Measurements from ENCODE around the gene PCDH12. TPM values are rescaled to one million over a fixed set of nuclear protein-coding genes. Genes with fewer than 3 reads are reported as not detected.

The PCDH12 gene
- total RNA-seq (not detected), polyA plus RNA-seq (under 1 TPM; 0.13 to 0.31 TPM)

- Mint-ChIP-seq H3K4me1 (peaks cover 28 to 52% (median 42%) of the 10 kb centered on the region in 4 donors), H3K27me3 (no peaks in the 10 kb centered on the region), H3K27ac (peak within 1 kb of the TSS; percentile 11 to 83 (median 67)), H3K9me3 (no peaks in the 10 kb centered on the region), H3K4me3 (peak within 1 kb of the TSS; percentile 50 to 79 (median 70)), H3K36me3 (peaks cover 0 to 4% of the 10 kb centered on the region in 2 donors)
- no peak for DNase-seq
- ChIA-PET POLR2A (ENCODE audit: partially characterized antibody) (interaction anchor here (0.7 to 7.3 kb wide), 9 partner anchors 11 to 266 kb away, joined by 3 to 103 read pairs (median 10); partner anchors contain the start of genes DELE1 and RNF14), CTCF (ENCODE audit: partially characterized antibody) (interaction anchor here (0.7 to 9.0 kb wide), 10 partner anchors 13 to 264 kb away, joined by 3 to 250 read pairs (median 6); partner anchors contain the start of genes DELE1, PCDH1 and RNF14)
- Histone ChIP-seq H3K4me3 (ENCODE audit: low read length in 2 of 2) (peak within 1 kb of the TSS in 1 of 2 donors; percentile 20), H3K27me3 (ENCODE audit: insufficient read depth, low read length) (no peaks in the 10 kb centered on the region), H3K4me1 (ENCODE audit: insufficient read depth, low read length) (peaks cover 45% of the 10 kb centered on the region), H3K9me3 (ENCODE audit: control insufficient read depth in 1 of 2, low read length in 2 of 2) (no peaks in the 10 kb centered on the region), H3K36me3 (ENCODE audit: insufficient read depth, low read length) (no peaks in the 10 kb centered on the region), H3K27ac (ENCODE audit: low read depth, low read length) (no peak within 1 kb of the TSS)
- intact Hi-C loops (cut with micrococcal nuclease) = no loop called here
These were observed at the start of gene PCDH12 for GRCh38 chr5:141958113-141958512. Gene PCDH12 (minus strand): TSS chr5:141958202. CDS start chr5:141957851, 351 bp downstream.

- intact Hi-C loops (cut with micrococcal nuclease) = no loop called here
- no peak overlapping the region for H3K4me3 ChIP-seq (ENCODE audit: low read length in 2 of 2)
- CTCF ChIA-PET (ENCODE audit: partially characterized antibody) = interaction anchor here (0.8 to 11.6 kb wide), 6 partner anchors 9 to 314 kb away, joined by 3 to 203 read pairs (median 4); partner anchors contain the start of gene RNF14
- peaks cover 22 to 40% (median 28%) of the 10 kb centered on the region in 4 donors for H3K4me1 Mint-ChIP-seq
- peaks cover 24 to 39% of the 10 kb centered on the region in 2 donors for H3K36me3 Mint-ChIP-seq
- POLR2A ChIA-PET (ENCODE audit: partially characterized antibody) = interaction anchor here (0.8 to 1.2 kb wide), 3 partner anchors 9 to 38 kb away, joined by 4 to 5 read pairs (median 4); partner anchors contain the start of gene RNF14
- DNase-seq = no peak
- peaks cover 30% of the 10 kb centered on the region for H3K4me1 ChIP-seq (ENCODE audit: insufficient read depth, low read length)
- no peaks in the 10 kb centered on the region for H3K9me3 Mint-ChIP-seq
- no peak overlapping the region for H3K27ac ChIP-seq (ENCODE audit: low read depth, low read length)
- no peaks in the 10 kb centered on the region for H3K9me3 ChIP-seq (ENCODE audit: control insufficient read depth in 1 of 2, low read length in 2 of 2)
- H3K27me3 ChIP-seq (ENCODE audit: insufficient read depth, low read length) = no peaks in the 10 kb centered on the region
- peak overlapping the region in 5 of 8 donors; percentile 7 to 63 (median 35) for H3K4me3 Mint-ChIP-seq
- H3K36me3 ChIP-seq (ENCODE audit: insufficient read depth, low read length) = peaks cover 13% of the 10 kb centered on the region
- H3K27ac Mint-ChIP-seq = peak overlapping the region; percentile 14 to 91 (median 71)
- H3K27me3 Mint-ChIP-seq = no peaks in the 10 kb centered on the region
These were observed 49.2 kb upstream of the PCDH12 start for GRCh38 chr5:142007237-142007544.

GRCh38 chr5:142006363-142007236, 48.6 kb upstream of the PCDH12 start:
- H3K27ac ChIP-seq (ENCODE audit: low read depth, low read length) = no peak overlapping the region
- intact Hi-C loops (cut with micrococcal nuclease) = no loop called here
- ChIA-PET POLR2A (ENCODE audit: partially characterized antibody) (interaction anchor here (0.8 to 2.0 kb wide), 4 partner anchors 9 to 38 kb away, joined by 4 to 6 read pairs (median 4); partner anchors contain the start of gene RNF14), CTCF (ENCODE audit: partially characterized antibody) (interaction anchor here (0.8 to 11.6 kb wide), 5 partner anchors 10 to 313 kb away, joined by 4 to 203 read pairs (median 4); partner anchors contain the start of gene RNF14)
- Mint-ChIP-seq H3K36me3 (peaks cover 24 to 45% of the 10 kb centered on the region in 2 donors), H3K4me3 (peak overlapping the region in 5 of 8 donors; percentile 3 to 63 (median 35)), H3K4me1 (peaks cover 18 to 34% (median 23%) of the 10 kb centered on the region in 4 donors), H3K27me3 (no peaks in the 10 kb centered on the region), H3K27ac (peak overlapping the region; percentile 27 to 91 (median 71)), H3K9me3 (no peaks in the 10 kb centered on the region)
- DNase-seq = peak in 3 of 5 donors; percentile 23 to 32 (median 25)
- H3K36me3 ChIP-seq (ENCODE audit: insufficient read depth, low read length) = peaks cover 15% of the 10 kb centered on the region
- H3K4me3 ChIP-seq (ENCODE audit: low read length in 2 of 2) = no peak overlapping the region
- no peaks in the 10 kb centered on the region for H3K27me3 ChIP-seq (ENCODE audit: insufficient read depth, low read length)
- H3K4me1 ChIP-seq (ENCODE audit: insufficient read depth, low read length) = peaks cover 24% of the 10 kb centered on the region
- H3K9me3 ChIP-seq (ENCODE audit: control insufficient read depth in 1 of 2, low read length in 2 of 2) = no peaks in the 10 kb centered on the region

- ChIA-PET POLR2A (ENCODE audit: partially characterized antibody) (interaction anchor here (1.3 kb wide), 1 partner anchor 9 kb away, joined by 4 read pairs; the partner anchor contains the start of gene GNPDA1), CTCF (ENCODE audit: partially characterized antibody) (interaction anchor here (0.8 to 16.4 kb wide), 6 partner anchors 9 to 141 kb away, joined by 3 to 369 read pairs (median 3); partner anchors contain the start of gene GNPDA1)
- peaks cover 34 to 58% of the 10 kb centered on the region in 2 donors for H3K36me3 Mint-ChIP-seq
- H3K9me3 ChIP-seq (ENCODE audit: control insufficient read depth in 1 of 2, low read length in 2 of 2) = no peaks in the 10 kb centered on the region
- H3K4me1 ChIP-seq (ENCODE audit: insufficient read depth, low read length) = peaks cover 21% of the 10 kb centered on the region
- peaks cover 22% of the 10 kb centered on the region for H3K36me3 ChIP-seq (ENCODE audit: insufficient read depth, low read length)
- intact Hi-C loops (cut with micrococcal nuclease) = no loop called here
- no peaks in the 10 kb centered on the region for H3K27me3 Mint-ChIP-seq
- H3K4me3 ChIP-seq (ENCODE audit: low read length in 2 of 2) = no peak overlapping the region
- no peak for DNase-seq
- no peaks in the 10 kb centered on the region for H3K9me3 Mint-ChIP-seq
- peaks cover 16 to 27% (median 22%) of the 10 kb centered on the region in 4 donors for H3K4me1 Mint-ChIP-seq
- no peak overlapping the region for H3K27ac ChIP-seq (ENCODE audit: low read depth, low read length)
- no peak overlapping the region for H3K4me3 Mint-ChIP-seq
- H3K27me3 ChIP-seq (ENCODE audit: insufficient read depth, low read length) = no peaks in the 10 kb centered on the region
- H3K27ac Mint-ChIP-seq = peak overlapping the region in 4 of 7 donors; percentile 18 to 63 (median 48)
These were observed 45.3 kb upstream of the PCDH12 start for GRCh38 chr5:142003266-142003800.

- no peak for DNase-seq
- intact Hi-C loops (cut with micrococcal nuclease) = no loop called here
- Mint-ChIP-seq H3K4me3 (no peak overlapping the region), H3K27me3 (no peaks in the 10 kb centered on the region), H3K36me3 (peaks cover 32 to 55% of the 10 kb centered on the region in 2 donors), H3K27ac (peak overlapping the region in 5 of 7 donors; percentile 48 to 82 (median 76)), H3K4me1 (peaks cover 3 to 9% (median 5%) of the 10 kb centered on the region in 4 donors), H3K9me3 (no peaks in the 10 kb centered on the region)
- Histone ChIP-seq H3K27ac (ENCODE audit: low read depth, low read length) (no peak overlapping the region), H3K4me1 (ENCODE audit: insufficient read depth, low read length) (no peaks in the 10 kb centered on the region), H3K4me3 (ENCODE audit: low read length in 2 of 2) (no peak overlapping the region), H3K9me3 (ENCODE audit: control insufficient read depth in 1 of 2, low read length in 2 of 2) (no peaks in the 10 kb centered on the region), H3K27me3 (ENCODE audit: insufficient read depth, low read length) (no peaks in the 10 kb centered on the region), H3K36me3 (ENCODE audit: insufficient read depth, low read length) (peaks cover 22% of the 10 kb centered on the region)
- ChIA-PET POLR2A (ENCODE audit: partially characterized antibody) (interaction anchor here (2.6 kb wide), 1 partner anchor 11 kb away, joined by 10 read pairs; the partner anchor contains the start of gene GNPDA1), CTCF (ENCODE audit: partially characterized antibody) (interaction anchor here (1.0 to 16.4 kb wide), 5 partner anchors 9 to 144 kb away, joined by 7 to 369 read pairs (median 12); partner anchors contain the start of gene GNPDA1)
These were observed 42.9 kb upstream of the PCDH12 start for GRCh38 chr5:142000704-142001484.

GRCh38 chr5:142000173-142000572, 42.2 kb upstream of the PCDH12 start:
- peaks cover 22% of the 10 kb centered on the region for H3K36me3 ChIP-seq (ENCODE audit: insufficient read depth, low read length)
- H3K27ac Mint-ChIP-seq = peak overlapping the region in 3 of 7 donors; percentile 48 to 76 (median 73)

More at GRCh38 chr5:142000173-142000572, 42.2 kb upstream of the PCDH12 start:
- peaks cover 2 to 9% (median 5%) of the 10 kb centered on the region in 4 donors for H3K4me1 Mint-ChIP-seq
- H3K4me1 ChIP-seq (ENCODE audit: insufficient read depth, low read length) = no peaks in the 10 kb centered on the region
- H3K9me3 Mint-ChIP-seq = no peaks in the 10 kb centered on the region
- H3K27me3 ChIP-seq (ENCODE audit: insufficient read depth, low read length) = no peaks in the 10 kb centered on the region
- H3K27me3 Mint-ChIP-seq = no peaks in the 10 kb centered on the region
- intact Hi-C loops (cut with micrococcal nuclease) = no loop called here
- H3K9me3 ChIP-seq (ENCODE audit: control insufficient read depth in 1 of 2, low read length in 2 of 2) = no peaks in the 10 kb centered on the region
- DNase-seq = no peak
- H3K4me3 ChIP-seq (ENCODE audit: low read length in 2 of 2) = no peak overlapping the region
- ChIA-PET POLR2A (ENCODE audit: partially characterized antibody) (interaction anchor here (2.6 kb wide), 1 partner anchor 12 kb away, joined by 10 read pairs; the partner anchor contains the start of gene GNPDA1), CTCF (ENCODE audit: partially characterized antibody) (interaction anchor here (1.0 to 16.4 kb wide), 5 partner anchors 9 to 145 kb away, joined by 7 to 369 read pairs (median 12); partner anchors contain the start of gene GNPDA1)
- H3K27ac ChIP-seq (ENCODE audit: low read depth, low read length) = no peak overlapping the region
- peaks cover 25 to 47% of the 10 kb centered on the region in 2 donors for H3K36me3 Mint-ChIP-seq
- H3K4me3 Mint-ChIP-seq = no peak overlapping the region

All from CD4-positive, alpha-beta memory T cell (primary cell).